Hepatic stellate cell (primary cell): ENCODE results near the gene DUOX2.
A peak's percentile ranks its signal among the peaks of the same experiment; 100 is the strongest.

Experiments
- DNase-seq: peaks from one replicate; pipeline ENCODE4 v3.0.0; 2011; ENCODE audit warnings: low spot score

DUOX2 gene

GRCh38 chr15:45114076-45114750 lies at the start of gene DUOX2, which contains the start of gene DUOXA2:
Gene DUOX2 (minus strand): TSS chr15:45114172. CDS start chr15:45113411, 761 bp downstream.
Gene DUOXA2 (plus strand): TSS chr15:45114326. CDS start chr15:45114606, 280 bp downstream.
- DNase-seq, result no peak

- DNase-seq, result no peak
Observed at GRCh38 chr15:45163508-45163856, 49.5 kb upstream of the DUOX2 start.

- peak; percentile 97 for DNase-seq
Observed at GRCh38 chr15:45162771-45163507, 49.0 kb upstream of the DUOX2 start.

- DNase-seq, result no peak
Observed at GRCh38 chr15:45161666-45162065, 47.7 kb upstream of the DUOX2 start.

GRCh38 chr15:45157974-45158373 lies 44.0 kb upstream of the DUOX2 start:
- peak; percentile 47 for DNase-seq

- peak; percentile 76 for DNase-seq
Observed at GRCh38 chr15:45156744-45157455, 42.9 kb upstream of the DUOX2 start.

- no peak for DNase-seq
Observed at GRCh38 chr15:45155739-45156138, 41.8 kb upstream of the DUOX2 start.

- DNase-seq, result no peak
Observed at GRCh38 chr15:45151998-45152828, 38.2 kb upstream of the DUOX2 start.

- no peak for DNase-seq
Observed at GRCh38 chr15:45150997-45151396, 37.0 kb upstream of the DUOX2 start.

- DNase-seq, result no peak
Observed at GRCh38 chr15:45150481-45150880, 36.5 kb upstream of the DUOX2 start.

GRCh38 chr15:45149060-45149459 lies 35.1 kb upstream of the DUOX2 start:
- no peak for DNase-seq

GRCh38 chr15:45148076-45149059 lies 34.4 kb upstream of the DUOX2 start:
- no peak for DNase-seq

GRCh38 chr15:45147606-45148005 lies 33.6 kb upstream of the DUOX2 start:
- no peak for DNase-seq

GRCh38 chr15:45146405-45146804 lies 32.4 kb upstream of the DUOX2 start:
- no peak for DNase-seq

GRCh38 chr15:45144775-45145174 lies 30.8 kb upstream of the DUOX2 start:
- DNase-seq, result no peak

- no peak for DNase-seq
Observed at GRCh38 chr15:45143946-45144345, 30.0 kb upstream of the DUOX2 start.

GRCh38 chr15:45143056-45143455 lies 29.1 kb upstream of the DUOX2 start:
- no peak for DNase-seq

- DNase-seq, result no peak
Observed at GRCh38 chr15:45141386-45141785, 27.4 kb upstream of the DUOX2 start.

- no peak for DNase-seq
Observed at GRCh38 chr15:45140557-45141250, 26.7 kb upstream of the DUOX2 start.

- no peak for DNase-seq
Observed at GRCh38 chr15:45139770-45140169, 25.8 kb upstream of the DUOX2 start.
